ENCODE measurements around the gene JCAD. TPM values are rescaled to one million over a fixed set of nuclear protein-coding genes. Genes with fewer than 3 reads are reported as not detected.

JCAD gene
- total RNA-seq, 4 donors from 2014 or later = 2.6 to 10.1 (median 6.8) TPM

GRCh38 chr10:30022590-30022989 is 36.8 kb downstream of the JCAD start:
- no peak for DNase-seq (ENCODE audit: low spot score in 2 of 2)
- H3K4me3 ChIP-seq = no peak overlapping the region
- H3K27ac ChIP-seq = no peak overlapping the region
- TF ChIP-seq POLR2AphosphoS5 (IDR thresholded peaks at IDR 0.05) (no peak), POLR2A (IDR thresholded peaks at IDR 0.05) (no peak), CTCF (IDR thresholded peaks at IDR 0.05) (no peak), EP300 (IDR thresholded peaks at IDR 0.05) (no peak)
- no peaks in the 10 kb centered on the region for H3K4me1 ChIP-seq
- H3K27me3 ChIP-seq = no peaks in the 10 kb centered on the region
- H3K9me3 ChIP-seq = no peaks in the 10 kb centered on the region
- 89% methylated on average over 6 of the region's 6 CpGs for WGBS
- H3K36me3 ChIP-seq = no peaks in the 10 kb centered on the region

DNA sequence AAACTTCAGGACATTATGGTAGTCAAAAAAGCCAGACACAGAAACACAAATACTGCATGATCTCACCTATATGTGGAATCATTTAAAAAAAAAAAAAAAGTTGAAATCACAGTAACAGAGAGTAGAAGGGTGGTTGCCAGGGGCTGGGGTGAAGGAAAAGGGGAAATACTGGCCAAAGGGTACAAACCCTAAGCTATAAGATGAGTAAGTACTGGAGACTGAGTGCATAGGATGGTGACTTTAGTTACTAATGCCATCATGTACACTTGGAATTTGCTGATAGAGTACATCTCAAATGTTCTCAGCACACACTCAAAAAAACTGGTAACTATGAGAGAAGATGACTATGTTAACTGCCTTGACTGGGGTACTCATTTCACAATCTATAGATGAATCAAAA is 39.9 kb downstream of the JCAD start:
- no peak overlapping the region for H3K4me3 ChIP-seq
- no peaks in the 10 kb centered on the region for H3K9me3 ChIP-seq
- H3K4me1 ChIP-seq = no peaks in the 10 kb centered on the region
- no peak overlapping the region for H3K27ac ChIP-seq
- H3K27me3 ChIP-seq = no peaks in the 10 kb centered on the region
- no peak for TF ChIP-seq EP300 (IDR thresholded peaks at IDR 0.05)
- TF ChIP-seq POLR2A (IDR thresholded peaks at IDR 0.05) = no peak
- TF ChIP-seq CTCF (IDR thresholded peaks at IDR 0.05) = no peak
- TF ChIP-seq POLR2AphosphoS5 (IDR thresholded peaks at IDR 0.05) = no peak
- peaks cover 3% of the 10 kb centered on the region for H3K36me3 ChIP-seq
- DNase-seq (ENCODE audit: low spot score in 2 of 2) = no peak

DNA sequence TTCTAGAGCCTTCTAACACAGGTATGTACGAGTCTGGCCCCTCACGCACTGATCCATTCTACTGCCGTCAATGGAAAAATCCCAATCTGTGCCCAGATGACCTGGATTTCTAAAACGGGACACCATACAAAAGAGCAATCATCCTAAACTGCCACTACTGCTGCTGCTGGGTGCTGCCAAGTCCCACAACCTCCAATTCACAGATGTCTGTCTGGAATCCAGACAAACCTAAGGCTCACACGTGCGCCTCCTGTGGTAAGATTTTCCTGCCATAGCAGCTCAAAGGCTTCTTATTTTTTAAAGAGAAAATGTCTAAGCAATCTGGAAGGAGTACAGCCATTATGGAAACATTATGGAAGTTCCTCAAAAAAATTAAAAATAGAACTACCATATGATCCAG is 40.9 kb downstream of the JCAD start:
- Histone ChIP-seq H3K27ac (no peak overlapping the region), H3K36me3 (peaks cover 3% of the 10 kb centered on the region), H3K9me3 (no peaks in the 10 kb centered on the region), H3K27me3 (no peaks in the 10 kb centered on the region), H3K4me1 (no peaks in the 10 kb centered on the region), H3K4me3 (no peak overlapping the region)
- DNase-seq (ENCODE audit: low spot score in 2 of 2) = no peak
- 69% methylated on average over 6 of the region's 6 CpGs for WGBS
- TF ChIP-seq POLR2A (IDR thresholded peaks at IDR 0.05) = no peak
- TF ChIP-seq EP300 (IDR thresholded peaks at IDR 0.05) = no peak
- no peak for TF ChIP-seq POLR2AphosphoS5 (IDR thresholded peaks at IDR 0.05)
- TF ChIP-seq CTCF (IDR thresholded peaks at IDR 0.05) = no peak

- TF ChIP-seq POLR2AphosphoS5 (IDR thresholded peaks at IDR 0.05) (no peak), POLR2A (IDR thresholded peaks at IDR 0.05) (no peak), EP300 (IDR thresholded peaks at IDR 0.05) (no peak), CTCF (IDR thresholded peaks at IDR 0.05) (no peak)
- Histone ChIP-seq H3K9me3 (no peaks in the 10 kb centered on the region), H3K27me3 (no peaks in the 10 kb centered on the region), H3K36me3 (peaks cover 3% of the 10 kb centered on the region), H3K4me3 (no peak overlapping the region), H3K27ac (no peak overlapping the region), H3K4me1 (no peaks in the 10 kb centered on the region)
- no peak for DNase-seq (ENCODE audit: low spot score in 2 of 2)
- WGBS = 80% methylated on average over 6 of the region's 6 CpGs
These were observed 41.4 kb downstream of the JCAD start for GRCh38 chr10:30017966-30018365.

GRCh38 chr10:30017556-30017955 is 41.8 kb downstream of the JCAD start:
- no peaks in the 10 kb centered on the region for H3K9me3 ChIP-seq
- peaks cover 3% of the 10 kb centered on the region for H3K36me3 ChIP-seq
- no peak for TF ChIP-seq EP300 (IDR thresholded peaks at IDR 0.05)
- TF ChIP-seq CTCF (IDR thresholded peaks at IDR 0.05) = no peak
- TF ChIP-seq POLR2AphosphoS5 (IDR thresholded peaks at IDR 0.05) = no peak
- no peak for DNase-seq (ENCODE audit: low spot score in 2 of 2)
- no peaks in the 10 kb centered on the region for H3K27me3 ChIP-seq
- H3K4me3 ChIP-seq = no peak overlapping the region
- H3K4me1 ChIP-seq = no peaks in the 10 kb centered on the region
- WGBS = 73% methylated on average over 6 of the region's 6 CpGs
- no peak overlapping the region for H3K27ac ChIP-seq

All from suprapubic skin (tissue), 4 donors.